Measurements from ENCODE around the gene ARHGEF7.
"Not testable (repeated sequence)": the region's sequence is repeated elsewhere in the genome, so short reads cannot be mapped to it uniquely, and the experiment has no call there.

Gene ARHGEF7, protein sequence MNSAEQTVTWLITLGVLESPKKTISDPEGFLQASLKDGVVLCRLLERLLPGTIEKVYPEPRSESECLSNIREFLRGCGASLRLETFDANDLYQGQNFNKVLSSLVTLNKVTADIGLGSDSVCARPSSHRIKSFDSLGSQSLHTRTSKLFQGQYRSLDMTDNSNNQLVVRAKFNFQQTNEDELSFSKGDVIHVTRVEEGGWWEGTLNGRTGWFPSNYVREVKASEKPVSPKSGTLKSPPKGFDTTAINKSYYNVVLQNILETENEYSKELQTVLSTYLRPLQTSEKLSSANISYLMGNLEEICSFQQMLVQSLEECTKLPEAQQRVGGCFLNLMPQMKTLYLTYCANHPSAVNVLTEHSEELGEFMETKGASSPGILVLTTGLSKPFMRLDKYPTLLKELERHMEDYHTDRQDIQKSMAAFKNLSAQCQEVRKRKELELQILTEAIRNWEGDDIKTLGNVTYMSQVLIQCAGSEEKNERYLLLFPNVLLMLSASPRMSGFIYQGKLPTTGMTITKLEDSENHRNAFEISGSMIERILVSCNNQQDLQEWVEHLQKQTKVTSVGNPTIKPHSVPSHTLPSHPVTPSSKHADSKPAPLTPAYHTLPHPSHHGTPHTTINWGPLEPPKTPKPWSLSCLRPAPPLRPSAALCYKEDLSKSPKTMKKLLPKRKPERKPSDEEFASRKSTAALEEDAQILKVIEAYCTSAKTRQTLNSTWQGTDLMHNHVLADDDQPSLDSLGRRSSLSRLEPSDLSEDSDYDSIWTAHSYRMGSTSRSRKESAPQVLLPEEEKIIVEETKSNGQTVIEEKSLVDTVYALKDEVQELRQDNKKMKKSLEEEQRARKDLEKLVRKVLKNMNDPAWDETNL

DNA sequence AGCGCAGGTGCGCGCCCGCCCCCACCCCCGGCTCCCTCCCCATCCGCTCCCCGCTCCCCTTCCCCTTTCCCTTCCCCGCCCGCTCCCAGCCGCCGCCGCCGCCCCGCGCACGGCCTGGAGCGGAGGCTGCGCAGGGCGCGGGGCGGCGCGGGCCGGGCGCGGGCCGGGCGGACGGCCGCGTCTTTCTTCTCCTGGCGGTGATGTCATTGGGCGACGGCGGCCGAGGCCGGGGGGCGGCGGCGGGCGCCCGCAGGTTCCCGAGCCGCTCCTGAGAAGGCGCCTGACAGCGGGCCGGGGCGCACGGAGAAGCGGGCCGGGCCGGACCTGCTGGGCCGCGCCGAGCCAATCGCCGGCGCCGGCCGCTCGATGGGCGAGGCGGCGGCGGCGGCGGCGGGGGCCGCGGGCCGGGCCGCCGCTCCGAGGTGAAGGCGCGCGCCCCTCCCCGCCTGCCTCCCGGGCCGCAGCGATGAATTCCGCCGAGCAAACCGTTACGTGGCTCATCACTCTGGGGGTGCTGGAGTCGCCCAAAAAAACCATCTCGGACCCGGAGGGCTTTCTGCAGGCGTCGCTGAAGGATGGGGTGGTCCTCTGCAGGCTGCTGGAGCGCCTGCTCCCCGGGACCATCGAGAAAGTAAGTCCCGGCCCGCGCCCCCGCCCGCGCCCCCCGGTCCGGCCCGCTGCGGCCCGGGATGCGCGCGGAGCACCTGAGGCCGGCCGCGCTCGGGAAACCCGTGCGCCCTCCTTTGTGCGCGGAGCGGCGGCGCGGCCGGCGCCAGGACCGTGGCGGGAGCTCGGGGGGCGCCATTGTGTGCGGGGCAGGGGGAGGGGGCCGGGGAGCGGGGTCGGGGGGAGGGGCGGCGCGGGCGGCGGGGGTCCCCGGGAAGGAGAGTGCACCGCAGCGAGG, at the start of gene ARHGEF7:
Gene ARHGEF7 (plus strand): TSS at position 250 of the 904 bp plus-strand sequence. CDS start 217 bp downstream, at position 467.
- no peaks in the 10 kb centered on the region; the same call in 1 of the 2 replicates for H3K9me3 ChIP-seq (ENCODE audit: insufficient read depth, low read length)
- no peaks in the 10 kb centered on the region for H3K36me3 ChIP-seq (ENCODE audit: insufficient read depth, insufficient read length, low read length)
- H3K4me1 ChIP-seq (ENCODE audit: insufficient read depth, insufficient read length): peaks cover 1% of the 10 kb centered on the region
- H3K4me3 ChIP-seq (ENCODE audit: insufficient read length, low read depth): peak within 1 kb of the TSS; percentile 56
- H3K27me3 ChIP-seq (ENCODE audit: insufficient read depth, insufficient read length): peaks cover 69% of the 10 kb centered on the region
- no peak for DNase-seq (ENCODE audit: low read depth, low spot score)
- TF ChIP-seq ZNF274 (IDR thresholded peaks at IDR 0.05; ENCODE audit: low read depth, low read length) (no peak), SUZ12 (IDR thresholded peaks at IDR 0.05; ENCODE audit: extremely low read depth, insufficient read depth, insufficient read length) (no peak), YY1 (IDR thresholded peaks at IDR 0.05; ENCODE audit: insufficient read depth, insufficient read length) (no peak)
- peak within 1 kb of the TSS; percentile 50 for H3K9ac ChIP-seq (ENCODE audit: insufficient read length, low read depth)

DNA sequence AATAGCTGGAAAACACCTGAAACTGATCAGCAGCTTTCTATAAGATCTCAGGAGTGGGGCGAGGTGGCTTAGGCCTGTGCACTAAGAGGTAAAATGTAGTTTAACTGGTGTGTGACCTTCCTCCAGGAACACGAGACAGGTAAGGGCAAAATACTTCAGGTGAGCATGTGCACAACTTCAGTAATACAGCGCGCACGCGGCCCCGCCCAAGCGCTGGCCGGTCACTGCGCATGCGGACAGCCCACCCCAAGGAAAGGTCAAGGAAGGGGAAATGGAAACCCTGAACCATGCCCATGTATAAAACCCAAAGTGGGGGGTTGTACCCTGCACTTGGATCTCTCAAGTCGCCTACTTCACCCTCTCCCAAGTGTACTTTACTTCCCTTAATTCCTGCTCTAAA, 49.4 kb upstream of the ARHGEF7 start:
- Histone ChIP-seq H3K36me3 (ENCODE audit: insufficient read depth, insufficient read length, low read length) (no peaks in the 10 kb centered on the region), H3K4me3 (ENCODE audit: insufficient read length, low read depth) (no peak overlapping the region), H3K27me3 (ENCODE audit: insufficient read depth, insufficient read length) (peaks cover 16% of the 10 kb centered on the region), H3K9me3 (ENCODE audit: insufficient read depth, low read length) (peaks cover 19% of the 10 kb centered on the region; the same call in 1 of the 2 replicates), H3K9ac (ENCODE audit: insufficient read length, low read depth) (no peak overlapping the region), H3K4me1 (ENCODE audit: insufficient read depth, insufficient read length) (peaks cover 7% of the 10 kb centered on the region)
- no peak for DNase-seq (ENCODE audit: low read depth, low spot score)
- no peak for TF ChIP-seq ZNF274 (IDR thresholded peaks at IDR 0.05; ENCODE audit: low read depth, low read length)
- TF ChIP-seq YY1 (IDR thresholded peaks at IDR 0.05; ENCODE audit: insufficient read depth, insufficient read length): no peak
- no peak for TF ChIP-seq SUZ12 (IDR thresholded peaks at IDR 0.05; ENCODE audit: extremely low read depth, insufficient read depth, insufficient read length)

DNA sequence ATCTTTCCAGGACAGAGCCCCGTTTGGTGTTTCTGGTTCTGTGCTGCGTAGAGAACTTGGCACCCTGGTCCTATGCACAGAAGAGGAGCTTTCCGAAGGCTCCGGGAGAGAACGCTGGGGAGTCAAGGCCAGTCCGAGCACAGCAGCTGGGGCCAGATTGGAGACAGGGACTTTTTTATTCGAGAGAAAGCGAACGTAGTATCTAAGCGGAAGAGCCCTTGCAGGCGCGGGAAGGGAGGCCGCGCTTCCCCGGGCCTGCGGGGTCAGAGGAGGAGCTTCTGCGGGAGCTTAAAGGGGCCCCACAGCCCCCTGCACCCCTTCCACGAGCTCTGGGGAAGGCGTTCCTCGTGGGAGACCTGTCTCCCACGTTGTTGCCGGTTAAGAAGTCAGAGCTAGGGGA, 48.6 kb upstream of the ARHGEF7 start:
- no peak for DNase-seq (ENCODE audit: low read depth, low spot score)
- peaks cover 22% of the 10 kb centered on the region; the same call in 1 of the 2 replicates for H3K9me3 ChIP-seq (ENCODE audit: insufficient read depth, low read length)
- H3K4me3 ChIP-seq (ENCODE audit: insufficient read length, low read depth): peak overlapping the region; percentile 18
- TF ChIP-seq ZNF274 (IDR thresholded peaks at IDR 0.05; ENCODE audit: low read depth, low read length) (no peak), SUZ12 (IDR thresholded peaks at IDR 0.05; ENCODE audit: extremely low read depth, insufficient read depth, insufficient read length) (no peak), YY1 (IDR thresholded peaks at IDR 0.05; ENCODE audit: insufficient read depth, insufficient read length) (no peak)
- peaks cover 7% of the 10 kb centered on the region for H3K4me1 ChIP-seq (ENCODE audit: insufficient read depth, insufficient read length)
- no peaks in the 10 kb centered on the region for H3K36me3 ChIP-seq (ENCODE audit: insufficient read depth, insufficient read length, low read length)
- H3K27me3 ChIP-seq (ENCODE audit: insufficient read depth, insufficient read length): peaks cover 16% of the 10 kb centered on the region
- peak overlapping the region; percentile 50 for H3K9ac ChIP-seq (ENCODE audit: insufficient read length, low read depth)

DNA sequence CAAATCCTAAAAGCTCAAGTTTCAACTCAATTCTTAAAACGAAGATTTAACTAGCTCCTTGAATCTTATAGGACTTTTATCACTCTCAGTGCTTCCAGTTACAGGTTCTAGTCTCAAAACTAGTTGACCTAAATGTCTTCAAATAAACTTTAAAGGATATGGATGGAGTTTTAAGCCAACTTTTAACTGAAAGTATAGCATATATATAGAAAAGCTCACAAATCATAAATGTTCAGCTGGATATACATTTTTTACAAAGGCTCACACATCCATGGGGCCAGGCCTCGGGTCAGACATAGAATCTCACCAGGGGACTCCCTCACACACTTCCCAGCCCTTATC, 47.1 kb upstream of the ARHGEF7 start:
- H3K9ac ChIP-seq (ENCODE audit: insufficient read length, low read depth): no peak overlapping the region
- peaks cover 16% of the 10 kb centered on the region for H3K27me3 ChIP-seq (ENCODE audit: insufficient read depth, insufficient read length)
- TF ChIP-seq ZNF274 (IDR thresholded peaks at IDR 0.05; ENCODE audit: low read depth, low read length): no peak
- no peak for TF ChIP-seq YY1 (IDR thresholded peaks at IDR 0.05; ENCODE audit: insufficient read depth, insufficient read length)
- no peak for TF ChIP-seq SUZ12 (IDR thresholded peaks at IDR 0.05; ENCODE audit: extremely low read depth, insufficient read depth, insufficient read length)
- H3K36me3 ChIP-seq (ENCODE audit: insufficient read depth, insufficient read length, low read length): no peaks in the 10 kb centered on the region
- no peak overlapping the region for H3K4me3 ChIP-seq (ENCODE audit: insufficient read length, low read depth)
- no peak for DNase-seq (ENCODE audit: low read depth, low spot score)
- H3K9me3 ChIP-seq (ENCODE audit: insufficient read depth, low read length): peaks cover 15% of the 10 kb centered on the region; the same call in 1 of the 2 replicates
- H3K4me1 ChIP-seq (ENCODE audit: insufficient read depth, insufficient read length): peaks cover 7% of the 10 kb centered on the region

DNA sequence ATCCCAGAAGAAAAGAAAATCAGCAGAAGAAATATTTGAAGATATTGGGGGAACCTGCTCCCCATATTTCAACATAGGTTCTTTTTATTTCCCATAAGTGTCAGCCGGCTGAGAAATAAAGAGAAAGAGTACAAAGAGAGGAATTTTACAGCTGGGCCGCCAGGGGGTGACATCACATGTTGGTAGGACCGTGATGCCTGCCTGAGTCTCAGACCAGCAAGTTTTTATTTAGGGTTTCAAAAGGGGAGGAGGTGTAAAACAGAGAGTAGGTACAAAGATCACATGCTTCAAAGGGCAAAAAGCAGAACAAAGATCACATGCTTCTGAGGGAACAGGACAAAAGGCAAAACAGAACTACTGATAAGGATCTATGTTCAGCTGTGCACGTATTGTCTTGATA, 44.0 kb upstream of the ARHGEF7 start:
- not testable (repeated sequence) for H3K4me1 ChIP-seq (ENCODE audit: insufficient read depth, insufficient read length); H3K27me3 ChIP-seq (ENCODE audit: insufficient read depth, insufficient read length); DNase-seq (ENCODE audit: low read depth, low spot score); H3K4me3 ChIP-seq (ENCODE audit: insufficient read length, low read depth); H3K9ac ChIP-seq (ENCODE audit: insufficient read length, low read depth); H3K36me3 ChIP-seq (ENCODE audit: insufficient read depth, insufficient read length, low read length)
- H3K9me3 ChIP-seq (ENCODE audit: insufficient read depth, low read length): peaks cover 20% of the 10 kb centered on the region; the same call in 1 of the 2 replicates

- DNase-seq (ENCODE audit: low read depth, low spot score); H3K4me1 ChIP-seq (ENCODE audit: insufficient read depth, insufficient read length); H3K36me3 ChIP-seq (ENCODE audit: insufficient read depth, insufficient read length, low read length); H3K4me3 ChIP-seq (ENCODE audit: insufficient read length, low read depth); H3K9ac ChIP-seq (ENCODE audit: insufficient read length, low read depth); H3K27me3 ChIP-seq (ENCODE audit: insufficient read depth, insufficient read length): not testable (repeated sequence)
- H3K9me3 ChIP-seq (ENCODE audit: insufficient read depth, low read length): peaks cover 20% of the 10 kb centered on the region; the same call in 1 of the 2 replicates
These were observed 43.6 kb upstream of the ARHGEF7 start for GRCh38 chr13:111071526-111071925.
